Lung (tissue), 12 donors: ENCODE data around the gene JPH3. TPM values are rescaled to one million over a fixed set of nuclear protein-coding genes. Genes with fewer than 3 reads are reported as not detected.

Experiments used
- ATAC-seq: fragments of 200-7000 bp; cut with Tn5 transposase; one replicate; pipeline ENCODE4 v1.9.1; 2020; ENCODE audit warnings: moderate number of reproducible peaks; ENCODE audit not compliant: insufficient read depth, low FRiP score
- DNase-seq, 3 donors: peaks; one replicate each; pipeline ENCODE4 v3.0.0-alpha.2; 2013 to 2017
- H3K27ac ChIP-seq, 2 donors: one replicate each; pipeline ENCODE4 v1.5.1; 2013; ENCODE audit warnings: mild to moderate bottlenecking in 2 of 2, moderate library complexity in 2 of 2, control low read depth in 1 of 2, inconsistent platforms in 1 of 2, low read depth in 1 of 2, low read length in 1 of 2
- H3K27me3 ChIP-seq, 3 donors: one replicate each; pipeline ENCODE4 v1.5.1; 2013; ENCODE audit warnings: low read length in 2 of 3; ENCODE audit not compliant: control insufficient read depth in 3 of 3, insufficient read depth in 3 of 3
- H3K36me3 ChIP-seq, 4 donors: one replicate each; pipeline ENCODE4 v1.5.1; 2013; ENCODE audit warnings: low read length in 4 of 4, mild to moderate bottlenecking in 1 of 4, moderate library complexity in 1 of 4; ENCODE audit not compliant: control insufficient read depth in 4 of 4, insufficient read depth in 4 of 4
- H3K4me1 ChIP-seq, 5 donors: one replicate each; pipeline ENCODE4 v1.5.1; 2013; ENCODE audit warnings: low read length in 5 of 5, mild to moderate bottlenecking in 2 of 5, moderate library complexity in 1 of 5; ENCODE audit not compliant: control insufficient read depth in 5 of 5, insufficient read depth in 5 of 5
- H3K4me3 ChIP-seq: one replicate; pipeline ENCODE4 v1.5.1; 2013; ENCODE audit warnings: mild to moderate bottlenecking, control low read depth, moderate library complexity
- H3K9ac ChIP-seq, 2 donors: one replicate each; pipeline ENCODE4 v1.5.1; 2013; ENCODE audit warnings: low read length in 2 of 2, control low read depth in 1 of 2; ENCODE audit not compliant: insufficient read depth in 1 of 2
- H3K9me3 ChIP-seq, 4 donors: one replicate each; pipeline ENCODE4 v1.5.1; 2013; ENCODE audit warnings: low read length in 3 of 4, mild to moderate bottlenecking in 1 of 4, moderate library complexity in 1 of 4; ENCODE audit not compliant: control insufficient read depth in 4 of 4, insufficient read depth in 3 of 4
- WGBS, 2 donors: extraction: QIAGEN DNeasy Blood & Tissue Kit; methylation state at CpG; one replicate each; pipeline ENCODE4 v1.1.7; 2013; 5-methylcytosine and 5-hydroxymethylcytosine counted together
- polyA plus RNA-seq, 2 donors: library from polyadenylated mRNA; stranded (reverse); fragments of 200-250 nt; gene quantifications; one replicate each; pipeline ENCODE4 v1.2.1, GENCODE V29; 2013
- total RNA-seq, 2 donors: library from RNA; depleted of rRNA in 1 of 2; stranded (reverse); fragments of >200 nt in 1 of 2; gene quantifications; one replicate each; pipeline ENCODE4 v1.2.1, GENCODE V29; 2014 to 2021
- TF ChIP-seq, protein P1 (sequence below): IDR thresholded peaks from 2 replicates; pipeline ENCODE4 v1.5.1; 2012; ENCODE audit warnings: mild to moderate bottlenecking; ENCODE audit errors: control extremely low read depth, extremely low read depth
- donor health status: control.
- donor health status: control.
- donor health status: Bipolar disorder and iron deficiency.
- donor health status: healthy.
- donor health status: DM: yes; HTN: yes; CAD: no.

JPH3 gene
- total and polyA plus RNA-seq, 4 donors: 0.04 to 0.68 (median 0.13) TPM

DNA sequence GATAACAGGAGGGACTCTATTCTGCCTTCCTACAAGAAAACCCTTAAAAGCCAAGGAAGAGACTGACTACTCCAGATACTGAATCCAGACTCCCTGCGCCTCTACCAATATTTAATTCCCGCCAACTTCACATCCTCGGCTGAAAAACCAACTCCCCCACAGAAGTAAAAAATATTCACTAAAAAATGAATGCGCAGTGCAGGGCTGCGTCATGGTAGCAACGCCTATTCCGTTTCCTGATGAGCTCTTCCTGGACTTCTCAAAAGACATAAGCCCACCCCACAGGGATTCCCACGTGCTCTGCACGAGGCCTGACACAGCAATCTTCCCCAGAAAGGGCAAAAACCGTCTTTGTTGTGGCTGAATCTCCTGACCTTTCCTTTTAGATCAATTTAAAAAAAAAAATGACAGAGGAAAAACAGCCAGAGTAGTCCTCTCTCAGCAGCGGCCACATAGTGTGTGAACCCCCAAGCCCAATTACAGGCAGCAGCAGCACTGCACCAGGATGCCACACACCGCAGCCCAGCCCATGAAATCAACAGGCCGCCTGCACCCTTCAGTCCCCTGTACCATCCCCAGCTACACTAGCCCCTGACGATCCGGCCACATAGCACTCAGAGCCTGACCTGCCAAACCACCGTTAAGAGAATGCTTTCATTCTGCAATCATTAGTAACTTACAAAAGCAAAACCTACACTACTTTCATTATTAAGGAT, 139.6 kb downstream of the JPH3 start:
- Histone ChIP-seq H3K4me1 (no peaks in the 10 kb centered on the region), H3K36me3 (peaks cover 0 to 24% (median 14%) of the 10 kb centered on the region in 4 donors), H3K27me3 (no peaks in the 10 kb centered on the region), H3K9ac (no peak overlapping the region), H3K27ac (no peak overlapping the region), H3K4me3 (no peak overlapping the region), H3K9me3 (no peaks in the 10 kb centered on the region)
- TF ChIP-seq, protein P1, sequence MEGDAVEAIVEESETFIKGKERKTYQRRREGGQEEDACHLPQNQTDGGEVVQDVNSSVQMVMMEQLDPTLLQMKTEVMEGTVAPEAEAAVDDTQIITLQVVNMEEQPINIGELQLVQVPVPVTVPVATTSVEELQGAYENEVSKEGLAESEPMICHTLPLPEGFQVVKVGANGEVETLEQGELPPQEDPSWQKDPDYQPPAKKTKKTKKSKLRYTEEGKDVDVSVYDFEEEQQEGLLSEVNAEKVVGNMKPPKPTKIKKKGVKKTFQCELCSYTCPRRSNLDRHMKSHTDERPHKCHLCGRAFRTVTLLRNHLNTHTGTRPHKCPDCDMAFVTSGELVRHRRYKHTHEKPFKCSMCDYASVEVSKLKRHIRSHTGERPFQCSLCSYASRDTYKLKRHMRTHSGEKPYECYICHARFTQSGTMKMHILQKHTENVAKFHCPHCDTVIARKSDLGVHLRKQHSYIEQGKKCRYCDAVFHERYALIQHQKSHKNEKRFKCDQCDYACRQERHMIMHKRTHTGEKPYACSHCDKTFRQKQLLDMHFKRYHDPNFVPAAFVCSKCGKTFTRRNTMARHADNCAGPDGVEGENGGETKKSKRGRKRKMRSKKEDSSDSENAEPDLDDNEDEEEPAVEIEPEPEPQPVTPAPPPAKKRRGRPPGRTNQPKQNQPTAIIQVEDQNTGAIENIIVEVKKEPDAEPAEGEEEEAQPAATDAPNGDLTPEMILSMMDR: no peak
- no peak for DNase-seq
- 91 to 96% methylated on average over 16 of the region's 16 CpGs for WGBS, 2 donors
- ATAC-seq: no peak

DNA sequence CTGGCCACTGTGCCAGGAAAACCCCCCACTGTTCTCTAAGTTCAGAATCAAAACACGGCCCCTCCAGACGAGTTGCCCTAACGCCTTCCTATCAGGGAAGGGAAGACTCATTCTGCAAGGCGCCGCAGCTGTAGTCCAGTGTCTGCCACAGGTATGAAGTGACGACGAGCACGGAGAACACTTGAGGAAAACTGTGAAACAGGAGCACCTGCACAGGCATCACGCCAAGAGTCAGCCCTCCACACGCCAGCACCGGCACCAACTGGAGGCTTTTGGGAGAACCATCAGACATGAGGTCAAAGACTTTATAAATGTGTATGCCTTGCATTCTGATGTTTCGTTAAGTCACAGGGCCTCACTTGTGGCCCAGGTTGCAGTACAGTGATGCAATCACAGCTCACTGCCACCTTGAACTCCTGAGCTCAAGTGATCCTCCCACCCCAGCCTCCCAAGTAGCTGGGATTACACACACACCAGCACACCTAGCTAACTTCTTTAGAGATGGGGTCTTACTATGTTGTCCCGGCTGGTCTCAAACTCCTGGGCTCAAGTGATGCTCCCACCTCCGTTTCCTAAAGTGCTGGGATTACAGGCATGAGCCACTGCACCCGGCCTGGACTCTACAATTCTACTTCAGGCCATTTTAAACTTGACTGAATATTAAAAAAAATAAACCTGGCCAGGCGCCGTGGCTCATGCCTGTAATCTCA, 140.6 kb downstream of the JPH3 start:
- DNase-seq: no peak
- Histone ChIP-seq H3K9ac (no peak overlapping the region), H3K36me3 (peaks cover under 1 to 32% (median 14%) of the 10 kb centered on the region in 4 donors), H3K27ac (no peak overlapping the region), H3K9me3 (no peaks in the 10 kb centered on the region), H3K4me3 (no peak overlapping the region), H3K27me3 (no peaks in the 10 kb centered on the region), H3K4me1 (no peaks in the 10 kb centered on the region)
- WGBS, 2 donors: 90 to 94% methylated on average over 17 of the region's 17 CpGs
- TF ChIP-seq, protein P1: no peak
- no peak for ATAC-seq

DNA sequence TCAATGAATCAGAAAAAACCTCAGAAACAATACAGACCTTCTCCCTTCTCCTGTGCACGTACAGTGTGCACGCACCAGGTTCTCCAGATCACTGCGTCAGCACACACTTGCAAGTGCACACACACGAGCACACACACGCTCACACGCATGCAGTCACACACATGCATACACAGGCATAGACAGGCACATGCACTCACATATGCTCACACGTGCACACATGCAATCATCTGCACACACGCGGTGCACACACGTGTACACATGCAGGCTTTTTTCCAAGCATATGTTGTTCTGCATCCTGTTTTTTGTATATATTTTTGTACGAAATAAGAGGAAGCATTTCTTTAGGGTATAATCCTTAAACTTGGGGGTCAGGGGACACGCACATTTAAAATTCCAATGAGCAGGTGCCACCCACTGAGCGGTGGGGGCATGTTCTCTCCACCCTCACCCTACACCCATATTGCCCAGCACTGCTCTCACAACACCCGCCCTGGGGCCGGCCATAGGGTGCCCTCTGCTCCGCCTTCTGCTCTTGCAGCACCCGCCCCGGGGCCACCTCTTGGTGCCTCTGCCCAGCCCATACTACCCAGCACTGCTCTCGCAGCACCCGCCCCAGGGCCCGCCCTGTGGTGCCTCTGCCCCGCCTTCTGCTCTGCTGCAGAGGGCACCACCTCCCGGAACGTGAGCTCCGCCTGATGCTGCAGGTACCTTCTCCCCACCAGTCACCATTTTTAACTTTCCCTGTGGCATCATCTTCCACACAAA, 142.6 kb downstream of the JPH3 start:
- no peak overlapping the region for H3K9ac ChIP-seq
- ATAC-seq: no peak
- peaks cover 9 to 47% (median 22%) of the 10 kb centered on the region in 4 donors for H3K36me3 ChIP-seq
- H3K9me3 ChIP-seq: no peaks in the 10 kb centered on the region
- no peak overlapping the region for H3K4me3 ChIP-seq
- WGBS, 2 donors: 92 to 94% methylated on average over 25 of the region's 25 CpGs
- H3K4me1 ChIP-seq: no peaks in the 10 kb centered on the region
- H3K27ac ChIP-seq: no peak overlapping the region
- H3K27me3 ChIP-seq: no peaks in the 10 kb centered on the region
- no peak for DNase-seq
- TF ChIP-seq, protein P1: no peak
